Measurements from ENCODE around the gene ANTXR2. TPM values are rescaled to one million over a fixed set of nuclear protein-coding genes. Genes with fewer than 3 reads are reported as not detected.

The ANTXR2 gene
- total RNA-seq, 4 donors from 2014 or later: 319 to 518 (median 329) TPM

GRCh38 chr4:79856196-79856595 is 216.8 kb downstream of the ANTXR2 start:
- no peak overlapping the region for H3K4me3 ChIP-seq
- TF ChIP-seq POLR2A (IDR thresholded peaks at IDR 0.05; ENCODE audit: low read depth): no peak
- TF ChIP-seq POLR2AphosphoS5 (IDR thresholded peaks at IDR 0.05): no peak
- TF ChIP-seq CTCF (IDR thresholded peaks at IDR 0.05): no peak
- no peak for TF ChIP-seq EP300 (IDR thresholded peaks at IDR 0.05)
- no peaks in the 10 kb centered on the region for H3K36me3 ChIP-seq
- WGBS: 75% methylated on average over 3 of the region's 3 CpGs
- H3K27ac ChIP-seq (replicated peaks in 1 of 4): no peak overlapping the region
- no peaks in the 10 kb centered on the region for H3K27me3 ChIP-seq
- intact Hi-C loops (cut with DNase I): no loop called here
- H3K4me1 ChIP-seq: peaks cover 0 to 8% (median 3%) of the 10 kb centered on the region in 4 donors
- DNase-seq (ENCODE audit: extremely low spot score): no peak
- no peaks in the 10 kb centered on the region for H3K9me3 ChIP-seq

- no peak for DNase-seq (ENCODE audit: extremely low spot score)
- H3K27ac ChIP-seq (replicated peaks in 1 of 4): no peak overlapping the region
- H3K36me3 ChIP-seq: no peaks in the 10 kb centered on the region
- TF ChIP-seq POLR2AphosphoS5 (IDR thresholded peaks at IDR 0.05) (no peak), CTCF (IDR thresholded peaks at IDR 0.05) (no peak), EP300 (IDR thresholded peaks at IDR 0.05) (no peak), POLR2A (IDR thresholded peaks at IDR 0.05; ENCODE audit: low read depth) (no peak)
- H3K4me1 ChIP-seq: peaks cover 0 to 15% (median 4%) of the 10 kb centered on the region in 4 donors
- intact Hi-C loops (cut with DNase I): no loop called here
- no peaks in the 10 kb centered on the region for H3K9me3 ChIP-seq
- H3K27me3 ChIP-seq: no peaks in the 10 kb centered on the region
- WGBS: 34% methylated on average over 4 of the region's 4 CpGs
- H3K4me3 ChIP-seq: no peak overlapping the region
Observed at GRCh38 chr4:79854856-79855502, 218.1 kb downstream of the ANTXR2 start.

GRCh38 chr4:79852305-79852730 is 220.7 kb downstream of the ANTXR2 start:
- H3K9me3 ChIP-seq: no peaks in the 10 kb centered on the region
- intact Hi-C loops (cut with DNase I): no loop called here

GRCh38 chr4:79851625-79852304 is 221.3 kb downstream of the ANTXR2 start:
- no peak for TF ChIP-seq CTCF (IDR thresholded peaks at IDR 0.05)
- TF ChIP-seq POLR2A (IDR thresholded peaks at IDR 0.05; ENCODE audit: low read depth): no peak
- TF ChIP-seq EP300 (IDR thresholded peaks at IDR 0.05): no peak
- Histone ChIP-seq H3K27ac (replicated peaks in 1 of 4) (no peak overlapping the region), H3K9me3 (no peaks in the 10 kb centered on the region), H3K4me3 (no peak overlapping the region), H3K4me1 (peaks cover 0 to 15% (median 4%) of the 10 kb centered on the region in 4 donors), H3K36me3 (no peaks in the 10 kb centered on the region), H3K27me3 (no peaks in the 10 kb centered on the region)
- WGBS: 73% methylated on average over 1 of the region's 1 CpG
- DNase-seq (ENCODE audit: extremely low spot score): no peak
- intact Hi-C loops (cut with DNase I): no loop called here

More at GRCh38 chr4:79852305-79852730, 220.7 kb downstream of the ANTXR2 start:
- peak; percentile 18 to 23 for TF ChIP-seq POLR2AphosphoS5 (IDR thresholded peaks at IDR 0.05)
- no peak for TF ChIP-seq EP300 (IDR thresholded peaks at IDR 0.05)
- H3K27me3 ChIP-seq: no peaks in the 10 kb centered on the region
- H3K4me1 ChIP-seq: peaks cover 0 to 15% (median 4%) of the 10 kb centered on the region in 4 donors
- no peak overlapping the region for H3K27ac ChIP-seq (replicated peaks in 1 of 4)
- DNase-seq (ENCODE audit: extremely low spot score): no peak
- H3K4me3 ChIP-seq: no peak overlapping the region
- no peaks in the 10 kb centered on the region for H3K36me3 ChIP-seq
- 60% methylated on average over 4 of the region's 4 CpGs for WGBS

Other genes starting within 250 kb of the ANTXR2 start
- 10 to 100 TPM; 24.1 to 63.5 (median 34.3) TPM for gene PRDM8, start 124.3 kb upstream of the ANTXR2 start, total RNA-seq
- 1 to 10 TPM; 1.2 to 4.2 (median 2.0) TPM for gene FGF5, start 193.4 kb upstream of the ANTXR2 start, total RNA-seq

Data from esophagus muscularis mucosa (tissue), 4 donors.